Neural progenitor cell (in vitro differentiated cells): Measurements from ENCODE around the gene FBXO33.

ENCODE experiments used
- CTCF ChIP-seq: fragments of 200-600 bp; sonication (generic); IDR thresholded peaks from 2 replicates; pipeline ENCODE4 v1.5.1; 2017; ENCODE audit warnings: antibody characterized with exemption, mild to moderate bottlenecking
- EZH2 ChIP-seq: fragments of 200-600 bp; sonication (generic); IDR thresholded peaks from 2 replicates; pipeline ENCODE4 v1.6.1; 2017; ENCODE audit warnings: antibody characterized with exemption, mild to moderate bottlenecking, moderate library complexity
- EZH2phosphoT487 ChIP-seq: fragments of 200-600 bp; sonication (generic); IDR thresholded peaks from 2 replicates; pipeline ENCODE4 v1.6.1; 2017; ENCODE audit warnings: antibody characterized with exemption

- TF ChIP-seq CTCF: no peak
- TF ChIP-seq EZH2phosphoT487: no peak
- no peak for TF ChIP-seq EZH2
These were observed 1.3 kb downstream of the FBXO33 start for GRCh38 chr14:39430762-39431415.
